NOMO-1 treated with DMSO at 0.1 percent for 48 hours (cell line): Measurements from ENCODE around the gene CDIPT.
A peak's percentile ranks its signal among the peaks of the same experiment; 100 is the strongest.

Experiments
- DNase-seq: peaks from one replicate; lab custom pipeline; 2025; ENCODE audit not compliant: unreplicated experiment; lab: John Stamatoyannopoulos, UW

The CDIPT gene

DNA sequence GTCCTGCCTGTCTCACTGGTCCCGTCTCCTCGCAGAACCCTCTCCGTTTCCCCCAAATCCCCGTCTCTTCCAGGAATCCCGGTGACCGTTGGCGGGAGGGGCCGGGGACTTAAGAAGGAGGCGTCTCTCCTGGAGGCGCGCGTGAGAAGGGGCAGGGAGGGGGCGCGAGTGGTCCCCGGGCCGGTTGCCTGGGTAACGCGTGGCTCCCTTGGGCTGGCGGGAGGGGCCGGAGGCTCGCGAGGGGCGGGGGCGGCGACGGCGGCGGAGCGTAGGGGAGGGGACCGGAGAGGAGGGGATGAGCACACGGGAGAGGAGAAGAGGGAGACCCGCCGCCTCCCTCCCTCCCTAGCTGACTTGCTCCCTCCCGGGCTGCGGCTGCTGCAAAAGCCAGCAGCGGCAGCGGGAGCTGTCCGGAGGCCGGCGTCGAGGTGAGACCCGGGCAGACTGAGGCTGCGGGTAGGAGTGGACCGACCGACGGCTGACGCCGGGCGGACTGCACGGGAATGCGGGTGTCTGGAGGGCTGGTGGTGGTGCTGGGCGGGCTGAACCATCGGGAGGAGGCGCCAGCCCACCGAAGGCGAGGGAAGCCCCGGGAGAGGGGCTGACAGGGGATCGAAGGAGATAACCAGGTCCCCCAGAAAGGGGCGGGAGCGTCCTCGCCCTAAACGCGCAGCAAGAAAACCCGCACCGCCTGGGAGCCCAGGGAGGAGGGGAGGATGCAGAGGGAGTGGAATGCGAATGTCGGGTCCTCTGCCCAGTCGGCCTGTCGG, 50.9 kb downstream of the CDIPT start, which contains the start of gene PRRT2:
Gene PRRT2 (plus strand): TSS at position 298 of the 770 bp plus-strand sequence. CDS start 862 bp downstream, outside the sequence.
- no peak for DNase-seq

DNA sequence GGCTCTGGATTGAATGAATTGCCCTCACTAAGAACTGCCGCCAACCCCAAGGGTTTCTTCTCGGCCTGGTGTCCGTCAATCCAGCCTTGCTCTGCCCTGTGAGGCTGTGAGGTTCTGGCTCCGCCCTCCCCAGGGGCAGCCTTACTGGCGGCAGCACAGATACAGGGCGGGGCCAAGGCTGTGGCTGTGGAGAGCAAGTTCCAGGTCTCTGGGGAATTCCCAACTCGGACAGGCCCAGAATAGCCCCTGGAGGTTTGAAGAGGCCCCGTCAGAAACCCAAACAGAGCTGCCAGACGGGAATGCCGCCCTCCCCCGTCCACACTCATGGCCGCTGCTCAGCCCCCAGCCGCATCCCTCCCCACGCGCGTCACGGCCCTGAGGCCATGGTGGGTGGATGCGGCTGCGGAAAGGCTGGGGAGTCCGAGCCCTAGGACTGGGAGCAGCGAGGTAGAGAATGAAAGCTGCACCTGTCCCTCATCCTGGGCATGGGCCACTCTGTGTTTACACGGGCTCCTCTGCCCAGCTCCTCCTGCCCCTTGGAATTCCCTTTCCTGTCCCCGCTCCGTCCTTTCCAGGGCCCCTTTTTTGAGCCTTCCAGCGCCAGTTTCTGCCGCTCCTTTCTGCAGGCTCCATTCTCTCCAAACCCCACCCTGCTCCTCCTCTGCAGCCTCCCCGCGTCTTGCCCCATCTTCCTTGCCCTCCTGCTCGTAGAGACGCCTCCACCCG, 51.7 kb downstream of the CDIPT start:
- peak; percentile 67 for DNase-seq

DNA sequence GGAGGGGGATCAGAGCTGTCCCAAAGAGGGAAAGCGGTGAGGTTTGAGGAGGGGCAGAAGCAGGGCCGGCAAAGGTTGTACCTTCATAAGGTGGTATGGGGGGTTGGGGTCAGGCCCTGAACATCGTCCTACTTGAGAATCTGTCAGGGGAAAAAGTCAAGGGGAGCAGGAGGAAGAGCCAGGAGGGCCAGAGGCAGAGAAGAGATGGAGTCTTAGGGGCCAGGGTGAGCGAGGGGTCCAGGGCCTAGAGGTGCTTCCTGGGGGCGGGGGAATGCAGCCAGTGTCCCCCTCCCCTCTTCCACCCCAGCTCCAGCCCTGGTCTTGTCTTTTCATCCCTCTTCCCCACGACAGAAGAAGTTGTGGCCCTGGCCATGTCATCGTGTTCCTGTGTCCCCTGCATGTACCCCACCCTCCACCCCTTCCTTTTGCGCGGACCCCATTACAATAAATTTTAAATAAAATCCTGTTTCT, 52.3 kb downstream of the CDIPT start:
- DNase-seq, result no peak

DNA sequence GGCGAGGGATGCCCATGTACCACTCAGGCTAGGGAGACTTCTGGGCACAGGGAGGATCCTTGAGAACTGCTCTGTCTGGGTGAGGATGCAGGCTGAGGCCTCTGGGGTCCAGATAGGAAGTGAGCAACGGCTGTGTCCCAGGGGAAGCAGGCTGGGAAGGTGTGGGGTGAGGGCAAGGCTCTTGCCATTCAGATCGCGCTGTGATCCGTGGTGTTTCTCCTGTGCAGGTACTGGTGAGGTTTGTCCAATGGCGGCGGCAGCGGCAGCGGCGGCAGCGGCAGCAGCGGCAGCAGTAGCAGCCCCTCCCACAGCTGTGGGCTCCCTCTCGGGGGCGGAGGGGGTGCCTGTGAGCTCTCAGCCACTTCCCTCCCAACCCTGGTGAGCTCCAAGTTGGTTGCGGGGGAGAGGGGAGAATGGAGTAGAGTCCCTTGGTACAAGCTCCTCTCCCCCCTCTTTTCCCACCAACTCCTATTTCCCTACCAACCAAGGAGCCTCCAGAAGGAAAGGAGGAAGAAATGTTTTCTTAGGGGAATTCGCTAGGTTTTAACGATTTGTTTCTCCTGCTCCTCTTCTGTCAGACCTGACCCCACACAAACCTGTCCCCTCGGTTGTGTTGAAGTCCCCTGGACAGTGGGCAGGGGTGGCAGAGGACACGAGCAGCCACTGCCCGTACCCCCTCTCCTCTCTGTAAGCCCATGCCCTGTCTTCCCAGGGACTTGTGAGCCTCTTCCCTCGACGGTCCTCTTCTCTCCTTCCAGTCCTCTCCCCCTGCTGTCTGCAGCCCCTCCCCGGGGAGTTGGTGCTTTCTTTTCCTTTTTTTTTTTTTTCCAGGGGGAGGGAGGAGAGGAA, 53.0 kb downstream of the CDIPT start:
- DNase-seq, result no peak

DNA sequence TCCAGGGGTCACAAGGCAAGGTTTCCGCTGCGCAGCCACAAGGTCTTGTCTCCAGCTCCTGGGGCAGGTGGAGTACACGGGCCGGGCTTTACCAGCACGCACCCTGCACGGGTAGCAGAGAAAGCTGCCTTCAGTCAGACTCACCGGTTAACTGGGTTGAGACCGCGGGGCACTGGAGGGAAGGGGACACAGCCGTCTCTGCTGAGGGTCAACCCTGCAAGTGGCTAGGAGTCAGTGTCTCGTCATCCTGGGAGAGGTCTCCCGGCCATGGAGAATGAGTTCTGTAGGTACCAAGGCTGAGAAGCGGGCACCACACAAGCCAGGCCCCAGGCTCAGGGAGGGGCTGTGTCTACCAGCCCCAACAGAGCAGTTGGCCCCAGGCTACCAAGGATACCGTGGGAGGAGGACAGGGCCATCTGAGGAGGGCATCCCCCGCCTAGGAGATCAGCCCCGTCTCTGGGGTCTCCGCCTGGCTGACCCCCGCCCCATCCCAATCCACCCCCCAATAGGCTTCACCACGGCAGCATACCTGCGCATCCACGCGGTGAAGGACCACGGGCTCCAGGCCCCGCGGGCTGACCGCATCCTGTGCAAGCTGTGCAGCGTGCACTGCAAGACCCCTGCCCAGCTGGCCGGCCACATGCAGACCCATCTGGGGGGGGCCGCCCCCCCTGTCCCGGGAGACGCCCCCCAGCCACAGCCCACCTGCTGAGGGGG, 53.8 kb downstream of the CDIPT start:
- DNase-seq, result no peak
